HFF-Myc (cell line): ENCODE measurements around the gene LARGE1.
"Not testable (repeated sequence)": the region's sequence is repeated elsewhere in the genome, so short reads cannot be mapped to it uniquely, and the experiment has no call there.

Source experiments
- DNase-seq: peaks from one replicate; pipeline ENCODE4 v3.0.0-alpha.2; 2011; ENCODE audit warnings: low read depth; ENCODE audit errors: extremely low read depth
- H3K4me3 ChIP-seq: replicated peaks from 2 replicates; pipeline ENCODE4 v1.5.1; 2011; ENCODE audit warnings: low read depth, mild to moderate bottlenecking, control low read depth, low read length
- CTCF ChIP-seq: IDR thresholded peaks from 2 replicates; pipeline ENCODE4 v1.5.1; 2012; ENCODE audit warnings: mild to moderate bottlenecking, low read depth, low read length, control low read depth; ENCODE audit errors: missing control alignments

LARGE1 gene

GRCh38 chr22:33866511-33866910, 53.8 kb downstream of the LARGE1 start:
- no peak for DNase-seq
- H3K4me3 ChIP-seq: no peak overlapping the region
- no peak for TF ChIP-seq CTCF

DNA sequence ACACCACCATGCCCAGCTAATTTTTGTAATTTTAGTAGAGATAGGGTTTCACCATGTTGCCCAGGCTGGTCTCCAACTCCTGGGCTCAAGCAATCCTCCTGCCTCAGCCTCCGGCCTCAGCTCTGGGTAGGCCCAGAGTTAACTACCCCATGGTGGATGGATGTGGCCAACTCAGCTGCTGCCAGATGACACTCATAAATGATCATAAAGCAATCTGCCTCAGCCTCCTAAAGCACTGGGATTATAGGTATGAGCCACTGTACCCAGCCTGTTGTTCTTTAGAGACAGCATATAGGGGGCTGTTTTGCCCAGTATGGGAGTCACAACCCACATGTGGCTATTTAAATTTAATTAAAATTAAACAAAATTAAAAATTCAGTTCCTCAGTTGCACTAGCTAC, 54.3 kb downstream of the LARGE1 start:
- no peak for DNase-seq
- no peak for TF ChIP-seq CTCF
- H3K4me3 ChIP-seq: no peak overlapping the region

GRCh38 chr22:33865248-33865647, 55.0 kb downstream of the LARGE1 start:
- DNase-seq: no peak
- no peak overlapping the region for H3K4me3 ChIP-seq
- no peak for TF ChIP-seq CTCF

DNA sequence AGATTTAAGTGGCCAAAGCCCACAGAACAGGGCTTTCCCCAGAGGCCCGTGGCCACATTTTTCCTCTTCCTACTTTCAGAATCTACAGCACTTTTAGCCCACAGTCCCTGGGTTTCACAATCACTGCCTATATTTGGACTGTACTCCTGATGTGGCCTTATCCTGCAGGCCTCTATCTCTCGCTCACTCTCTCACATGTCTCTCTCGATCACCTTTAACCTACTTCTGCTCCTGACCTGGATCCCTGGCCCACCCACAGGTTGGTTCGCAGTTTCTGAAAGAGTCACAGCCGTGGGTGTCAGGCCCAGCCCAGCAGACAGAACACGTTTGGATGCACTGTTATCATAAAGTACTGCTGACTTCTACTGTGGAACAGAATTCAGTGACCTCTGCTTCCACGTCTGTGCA, 55.5 kb downstream of the LARGE1 start:
- TF ChIP-seq CTCF: no peak
- no peak for DNase-seq
- no peak overlapping the region for H3K4me3 ChIP-seq

DNA sequence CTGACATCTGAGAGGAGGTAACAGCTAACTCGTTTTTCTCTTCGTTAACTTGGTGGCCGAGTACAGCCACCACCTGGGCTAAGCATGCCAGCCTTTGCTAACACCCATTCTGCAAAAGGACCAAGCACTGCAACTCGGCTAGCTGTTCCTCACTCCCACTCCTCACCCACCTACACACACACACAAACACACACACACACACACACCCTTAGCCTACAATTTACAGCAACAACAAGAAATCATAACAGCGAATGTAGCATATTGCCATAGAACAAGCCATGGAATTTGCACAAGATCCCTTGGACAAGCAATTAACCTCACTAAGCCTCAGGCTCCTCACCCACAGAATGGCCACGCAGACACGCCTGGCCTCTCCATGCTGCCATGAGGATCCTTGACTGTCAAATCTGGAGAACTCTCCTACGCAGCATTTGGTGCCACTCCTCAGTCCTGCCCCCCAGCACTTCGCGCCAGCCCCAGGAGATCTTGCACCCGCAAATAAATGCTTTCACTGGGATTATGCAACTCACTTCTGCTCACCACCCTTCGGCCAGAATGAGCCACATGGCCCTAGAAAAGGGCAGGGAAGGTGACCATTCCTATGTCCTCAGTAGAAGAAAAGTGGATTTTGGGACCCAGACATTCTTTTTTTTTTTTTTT, 58.9 kb downstream of the LARGE1 start:
- no peak for TF ChIP-seq CTCF
- H3K4me3 ChIP-seq: no peak overlapping the region
- no peak for DNase-seq

- DNase-seq: no peak
- no peak overlapping the region for H3K4me3 ChIP-seq
- no peak for TF ChIP-seq CTCF
Measured at GRCh38 chr22:33860386-33860785, 59.9 kb downstream of the LARGE1 start.

DNA sequence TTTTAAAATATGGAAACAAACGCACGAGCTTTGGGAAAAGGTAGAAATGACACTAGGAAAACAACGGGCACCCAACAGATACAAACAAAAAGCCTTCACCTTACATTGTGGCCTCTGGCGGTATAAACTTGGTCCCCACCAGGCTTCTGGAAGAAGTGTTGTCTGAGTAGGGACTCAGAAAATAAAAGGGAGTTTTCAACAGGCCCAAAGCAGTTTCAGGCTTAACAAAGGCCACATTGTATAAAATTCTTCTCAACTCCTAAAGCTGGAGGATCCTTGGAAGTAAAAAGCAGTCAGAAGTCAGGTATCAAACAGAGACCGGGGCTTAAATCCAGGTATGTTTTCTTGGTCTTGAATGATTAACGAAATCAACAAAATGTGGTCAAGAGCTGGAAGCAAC, 61.0 kb downstream of the LARGE1 start:
- no peak for TF ChIP-seq CTCF
- no peak overlapping the region for H3K4me3 ChIP-seq
- DNase-seq: no peak

DNA sequence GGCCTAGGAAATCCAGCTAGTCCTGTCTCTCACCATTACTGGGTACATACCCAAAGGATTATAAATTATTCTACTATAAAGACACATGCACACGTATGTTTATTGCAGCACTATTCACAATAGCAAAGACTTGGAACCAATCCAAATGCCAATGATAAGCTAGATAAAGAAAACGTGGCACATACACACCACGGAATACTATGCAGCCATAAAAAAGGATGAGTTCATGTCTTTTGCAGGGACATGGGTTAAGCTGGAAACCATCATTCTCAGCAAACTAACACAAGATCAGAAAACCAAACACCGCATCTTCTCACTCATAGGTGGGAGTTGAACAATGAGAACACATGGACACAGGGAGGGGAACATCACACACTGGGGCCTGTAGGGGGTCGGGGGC, 61.6 kb downstream of the LARGE1 start:
- DNase-seq, H3K4me3 ChIP-seq: not testable (repeated sequence)

GRCh38 chr22:33857767-33858166, 62.5 kb downstream of the LARGE1 start:
- H3K4me3 ChIP-seq, DNase-seq: not testable (repeated sequence)
